ENCODE measurements around the gene TMEM165. TPM values are rescaled to one million over a fixed set of nuclear protein-coding genes. Genes with fewer than 3 reads are reported as not detected.

The TMEM165 gene
- polyA plus RNA-seq, 1 experiment: 146 TPM

DNA sequence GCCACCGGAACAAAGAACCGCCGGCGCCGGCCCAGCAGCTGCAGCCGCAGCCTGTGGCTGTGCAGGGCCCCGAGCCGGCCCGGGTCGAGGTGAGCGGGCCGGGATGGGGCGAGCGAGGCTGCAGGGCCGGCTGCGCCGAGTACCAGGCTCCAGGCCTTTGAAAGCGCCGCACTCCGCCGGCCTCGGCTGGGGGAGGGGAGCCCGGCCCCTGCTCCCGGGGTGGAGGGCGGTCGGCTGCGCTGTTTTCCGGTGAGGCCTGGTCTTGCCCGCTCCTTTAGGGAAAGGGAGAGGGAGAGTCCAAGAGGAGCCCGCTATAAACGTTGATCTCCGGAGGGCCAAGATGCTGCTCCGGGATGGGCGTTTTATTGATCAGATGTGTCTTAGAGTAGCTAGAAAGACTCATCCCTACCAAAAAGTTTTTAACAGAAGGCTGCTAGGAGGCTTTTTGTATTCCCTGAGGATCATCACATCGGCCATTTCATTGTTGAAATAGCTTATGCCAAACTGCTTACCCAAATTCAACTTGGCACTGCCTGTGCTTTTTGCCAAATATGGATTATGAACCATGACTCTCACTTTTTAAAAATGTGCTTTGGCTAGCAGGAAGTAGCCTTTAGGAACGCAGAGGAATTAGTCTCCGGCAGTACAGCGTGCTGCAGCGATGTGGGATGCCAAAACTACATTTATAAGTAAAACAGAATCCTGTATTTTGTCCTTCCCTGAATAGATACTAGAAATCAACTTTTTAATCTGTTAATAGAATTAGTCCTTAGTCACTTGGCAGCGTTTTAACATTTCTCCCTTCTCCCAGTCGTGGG is 760 bp downstream of the TMEM165 start:
- POLR2A ChIA-PET: interaction anchor here (0.6 to 2.7 kb wide), 7 partner anchors 10 to 1039 kb away, joined by 3 to 11 read pairs (median 4); partner anchors contain the start of genes PAICS and PPAT
- no peak for TF ChIP-seq CTCF (IDR thresholded peaks at IDR 0.05; ENCODE audit: low read depth, low read length)
- Histone ChIP-seq H3K9me3 (ENCODE audit: control insufficient read depth, insufficient read depth, low read length) (no peaks in the 10 kb centered on the region), H3K27ac (ENCODE audit: low read depth, low read length) (peak overlapping the region; percentile 80), H3K27me3 (ENCODE audit: control insufficient read depth, insufficient read depth, low read length) (no peaks in the 10 kb centered on the region), H3K4me3 (ENCODE audit: low read depth, low read length) (peak overlapping the region; percentile 79)
- DNase-seq (ENCODE audit: low read depth, low spot score): no peak
- CTCF ChIA-PET: interaction anchor here (1.8 kb wide), 1 partner anchor 84 kb away, joined by 4 read pairs; no protein-coding TSS in a partner anchor

GRCh38 chr4:55397126-55397436 is 1.3 kb downstream of the TMEM165 start:
- H3K27ac ChIP-seq (ENCODE audit: low read depth, low read length): peak overlapping the region; percentile 80
- no peaks in the 10 kb centered on the region for H3K9me3 ChIP-seq (ENCODE audit: control insufficient read depth, insufficient read depth, low read length)
- no peak for DNase-seq (ENCODE audit: low read depth, low spot score)
- POLR2A ChIA-PET: interaction anchor here (0.6 to 2.7 kb wide), 3 partner anchors 24 to 1039 kb away, joined by 3 to 11 read pairs (median 4); partner anchors contain the start of genes PAICS and PPAT
- H3K4me3 ChIP-seq (ENCODE audit: low read depth, low read length): peak overlapping the region; percentile 79
- CTCF ChIA-PET: interaction anchor here (1.8 kb wide), 1 partner anchor 85 kb away, joined by 4 read pairs; no protein-coding TSS in a partner anchor
- TF ChIP-seq CTCF (IDR thresholded peaks at IDR 0.05; ENCODE audit: low read depth, low read length): no peak
- H3K27me3 ChIP-seq (ENCODE audit: control insufficient read depth, insufficient read depth, low read length): no peaks in the 10 kb centered on the region

- TF ChIP-seq CTCF (IDR thresholded peaks at IDR 0.05; ENCODE audit: low read depth, low read length): no peak
- no peaks in the 10 kb centered on the region for H3K9me3 ChIP-seq (ENCODE audit: control insufficient read depth, insufficient read depth, low read length)
- peak overlapping the region; percentile 79 for H3K4me3 ChIP-seq (ENCODE audit: low read depth, low read length)
- ChIA-PET CTCF (interaction anchor here (1.1 to 2.4 kb wide), 4 partner anchors 11 to 157 kb away, joined by 3 to 9 read pairs (median 6); partner anchors contain the start of genes CLOCK and SRD5A3), POLR2A (interaction anchor here (0.7 to 2.7 kb wide), 3 partner anchors 11 to 148 kb away, joined by 4 to 11 read pairs (median 4); no protein-coding TSS in a partner anchor)
- H3K27ac ChIP-seq (ENCODE audit: low read depth, low read length): peak overlapping the region; percentile 80
- no peak for DNase-seq (ENCODE audit: low read depth, low spot score)
- H3K27me3 ChIP-seq (ENCODE audit: control insufficient read depth, insufficient read depth, low read length): no peaks in the 10 kb centered on the region
Observed at GRCh38 chr4:55397520-55398321, 2.0 kb downstream of the TMEM165 start.

DNA sequence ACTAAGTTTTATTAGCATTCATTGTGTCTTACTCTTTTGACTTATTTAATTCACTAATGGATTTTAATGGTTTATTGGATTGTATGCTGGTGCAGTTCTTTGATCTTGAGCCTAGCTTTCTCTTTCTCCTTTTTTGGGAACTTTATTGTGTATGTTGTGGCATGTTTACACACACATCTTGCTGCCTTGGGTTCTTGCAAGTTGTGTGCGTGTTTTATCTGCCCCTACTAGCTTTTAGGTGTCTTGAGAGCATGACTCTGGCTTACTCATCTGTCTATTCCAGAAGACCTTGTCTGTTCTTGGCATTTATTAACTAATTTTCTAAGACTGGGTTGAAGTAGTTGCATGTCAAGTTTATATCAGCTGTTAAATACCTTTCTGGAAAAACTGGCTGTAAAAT is 2.7 kb downstream of the TMEM165 start:
- ChIA-PET CTCF (interaction anchor here (0.7 to 2.4 kb wide), 6 partner anchors 10 to 156 kb away, joined by 3 to 9 read pairs (median 4); partner anchors contain the start of genes CLOCK and SRD5A3), POLR2A (interaction anchor here (0.7 to 2.3 kb wide), 2 partner anchors 10 to 55 kb away, joined by 4 read pairs; no protein-coding TSS in a partner anchor)
- Histone ChIP-seq H3K27me3 (ENCODE audit: control insufficient read depth, insufficient read depth, low read length) (no peaks in the 10 kb centered on the region), H3K9me3 (ENCODE audit: control insufficient read depth, insufficient read depth, low read length) (no peaks in the 10 kb centered on the region), H3K4me3 (ENCODE audit: low read depth, low read length) (peak overlapping the region; percentile 79), H3K27ac (ENCODE audit: low read depth, low read length) (no peak overlapping the region)
- TF ChIP-seq CTCF (IDR thresholded peaks at IDR 0.05; ENCODE audit: low read depth, low read length): no peak
- no peak for DNase-seq (ENCODE audit: low read depth, low spot score)

All from AG04450 (cell line).